Left cardiac atrium (tissue), 4 donors: ENCODE data around the gene CLEC20A. TPM values are rescaled to one million over a fixed set of nuclear protein-coding genes. Genes with fewer than 3 reads are reported as not detected.

Experiments
- ATAC-seq, 2 donors: fragments of 200-7000 bp; cut with Tn5 transposase; one replicate each; pipeline ENCODE4 v1.9.1; 2020; ENCODE audit warnings: mild to moderate bottlenecking in 2 of 2, moderate library complexity in 2 of 2
- DNase-seq: peaks from one replicate; pipeline ENCODE4 v3.0.0-alpha.2; 2020
- intact Hi-C, 2 donors: fragments of 100-400 bp; cut with DNase I; formaldehyde crosslinking; loops; one replicate each; pipeline versions ENCODE4 v1.14.1 to v1.15.1; 2022 to 2023
- total RNA-seq, 2 donors: library from RNA; stranded (reverse); fragmentation: NEBNext Ultra II Directional; extraction: Animal tissue kit (Norgen Biotek cat#: 25700); gene quantifications; one replicate each; pipeline ENCODE4 v1.2.1, GENCODE V29; 2021
- donor health status: DM: no; HTN: yes; CAD: no.
- donor health status: DM: no; HTN: yes; CAD: no; lungs with severe emphysema.
- donor health status: DM: yes; HTN: yes; CAD: no.
- donor health status: Dilated cardiomyopathy.

Gene CLEC20A
- total RNA-seq, 2 donors from 2014 or later = not detected

- DNase-seq (no peak), ATAC-seq (peak; percentile 34 to 39)
- intact Hi-C loops = no loop called here
Measured at GRCh38 chr1:178487070-178487615, 9.6 kb downstream of the CLEC20A start.

- intact Hi-C loops = no loop called here
- ATAC-seq = peak; percentile 58 to 59
- no peak for DNase-seq
Measured at GRCh38 chr1:178486100-178487069, 10.4 kb downstream of the CLEC20A start.

- ATAC-seq (peak in 1 of 2 donors; percentile 32), DNase-seq (no peak)
- intact Hi-C loops = no loop called here
Measured at GRCh38 chr1:178485541-178485981, 11.2 kb downstream of the CLEC20A start.

- DNase-seq (no peak), ATAC-seq (no peak)
- intact Hi-C loops = no loop called here
Measured at GRCh38 chr1:178484698-178485225, 12.0 kb downstream of the CLEC20A start.

GRCh38 chr1:178483251-178483957 is 13.4 kb downstream of the CLEC20A start:
- intact Hi-C loops = no loop called here
- ATAC-seq (no peak), DNase-seq (no peak)

GRCh38 chr1:178477841-178478240 is 18.9 kb downstream of the CLEC20A start:
- no peak for DNase-seq
- ATAC-seq = no peak
- intact Hi-C loops = no loop called here

GRCh38 chr1:178477373-178477772 is 19.4 kb downstream of the CLEC20A start:
- no peak for DNase-seq
- no peak for ATAC-seq
- intact Hi-C loops = no loop called here

GRCh38 chr1:178472531-178472930 is 24.2 kb downstream of the CLEC20A start:
- ATAC-seq = no peak
- no peak for DNase-seq
- intact Hi-C loops = no loop called here

- ATAC-seq (peak in 1 of 2 donors; percentile 94), DNase-seq (no peak)
- intact Hi-C loops = no loop called here
Measured at GRCh38 chr1:178470411-178470960, 26.3 kb downstream of the CLEC20A start.

- peak in 1 of 2 donors; percentile 53 for ATAC-seq
- intact Hi-C loops = no loop called here
- no peak for DNase-seq
Measured at GRCh38 chr1:178467837-178468236, 28.9 kb downstream of the CLEC20A start.

GRCh38 chr1:178465011-178465410 is 31.8 kb downstream of the CLEC20A start:
- ATAC-seq = no peak
- intact Hi-C loops = no loop called here
- no peak for DNase-seq

GRCh38 chr1:178464566-178464965 is 32.2 kb downstream of the CLEC20A start:
- no peak for ATAC-seq
- intact Hi-C loops = no loop called here
- DNase-seq = no peak

GRCh38 chr1:178464141-178464540 is 32.6 kb downstream of the CLEC20A start:
- no peak for DNase-seq
- ATAC-seq = no peak
- intact Hi-C loops = no loop called here

- no peak for DNase-seq
- intact Hi-C loops = no loop called here
- ATAC-seq = no peak
Measured at GRCh38 chr1:178461701-178462100, 35.1 kb downstream of the CLEC20A start.

- intact Hi-C loops = no loop called here
- DNase-seq = no peak
- no peak for ATAC-seq
Measured at GRCh38 chr1:178461104-178461503, 35.7 kb downstream of the CLEC20A start.

GRCh38 chr1:178458203-178458602 is 38.6 kb downstream of the CLEC20A start:
- intact Hi-C loops = no loop called here
- DNase-seq (no peak), ATAC-seq (no peak)

GRCh38 chr1:178457651-178458050 is 39.1 kb downstream of the CLEC20A start:
- intact Hi-C loops = no loop called here
- ATAC-seq (no peak), DNase-seq (no peak)

- DNase-seq (no peak), ATAC-seq (no peak)
- intact Hi-C loops = no loop called here
Measured at GRCh38 chr1:178456472-178456871, 40.3 kb downstream of the CLEC20A start.

GRCh38 chr1:178452013-178452412 is 44.8 kb downstream of the CLEC20A start:
- ATAC-seq = no peak
- no peak for DNase-seq
- intact Hi-C loops = no loop called here
